Skin epidermis (tissue), 12 donors: ENCODE results near the gene TMEM109.
A peak's percentile ranks its signal among the peaks of the same experiment; 100 is the strongest.
"Not testable (repeated sequence)": the region's sequence is repeated elsewhere in the genome, so short reads cannot be mapped to it uniquely, and the experiment has no call there.

Experiments
- H3K27ac ChIP-seq, 21 experiments: fragments of 200-600 bp; sonication (generic) in 11 of 21; one replicate each; pipeline ENCODE4 v1.5.0; 2020; ENCODE audit warnings: mild to moderate bottlenecking in 3 of 21, inconsistent platforms in 2 of 21, moderate library complexity in 2 of 21
- H3K4me3 ChIP-seq, 7 experiments: fragments of 200-600 bp; sonication (generic) in 2 of 7; one replicate each; pipeline ENCODE4 v1.5.0; 2020; ENCODE audit warnings: inconsistent platforms in 2 of 7, mild to moderate bottlenecking in 2 of 7, moderate library complexity in 1 of 7

The TMEM109 gene

GRCh38 chr11:60906132-60906972, 7.6 kb upstream of the TMEM109 start, which contains the start of gene PRPF19:
TSS of gene PRPF19 (minus strand) at chr11:60906585. CDS start at chr11:60906382, 203 bp downstream.
- Histone ChIP-seq H3K27ac (peak within 1 kb of the TSS; percentile 83 to 98 (median 94)), H3K4me3 (peak within 1 kb of the TSS; percentile 66 to 100 (median 95))

- no peak overlapping the region for H3K4me3 ChIP-seq
- H3K27ac ChIP-seq, result no peak overlapping the region
These were observed 5.2 kb upstream of the TMEM109 start for GRCh38 chr11:60908803-60909202.

GRCh38 chr11:60909680-60910280, 4.2 kb upstream of the TMEM109 start:
- not testable (repeated sequence) for H3K4me3 ChIP-seq
- H3K27ac ChIP-seq, result peak overlapping the region in 3 of 21 experiments; percentile 16 to 51 (median 30)

GRCh38 chr11:60910281-60910687, 3.7 kb upstream of the TMEM109 start:
- Histone ChIP-seq H3K4me3 (no peak overlapping the region), H3K27ac (peak overlapping the region in 3 of 21 experiments; percentile 24 to 51 (median 30))

GRCh38 chr11:60910711-60911380, 3.1 kb upstream of the TMEM109 start:
- Histone ChIP-seq H3K4me3 (no peak overlapping the region), H3K27ac (peak overlapping the region in 6 of 21 experiments; percentile 4 to 91 (median 42))

- H3K27ac ChIP-seq, result peak overlapping the region in 9 of 21 experiments; percentile 44 to 96 (median 91)
- H3K4me3 ChIP-seq, result no peak overlapping the region
These were observed 1.6 kb upstream of the TMEM109 start for GRCh38 chr11:60912223-60912850.

GRCh38 chr11:60912851-60913528, 968 bp upstream of the TMEM109 start:
- no peak overlapping the region for H3K4me3 ChIP-seq
- H3K27ac ChIP-seq, result peak overlapping the region; percentile 77 to 98 (median 93)

- peak overlapping the region; percentile 63 to 82 (median 75) for H3K4me3 ChIP-seq
- H3K27ac ChIP-seq, result peak overlapping the region in 20 of 21 experiments; percentile 81 to 98 (median 93)
These were observed 782 bp downstream of the TMEM109 start for GRCh38 chr11:60914633-60915247.

GRCh38 chr11:60915248-60915914, 1.4 kb downstream of the TMEM109 start:
- peak overlapping the region in 18 of 21 experiments; percentile 22 to 98 (median 92) for H3K27ac ChIP-seq
- H3K4me3 ChIP-seq, result peak overlapping the region; percentile 63 to 82 (median 75)

GRCh38 chr11:60916669-60917206, 2.8 kb downstream of the TMEM109 start:
- Histone ChIP-seq H3K27ac (peak overlapping the region in 1 of 21 experiments; percentile 2), H3K4me3 (no peak overlapping the region)

GRCh38 chr11:60917267-60917666, 3.3 kb downstream of the TMEM109 start:
- Histone ChIP-seq H3K27ac (peak overlapping the region in 1 of 21 experiments; percentile 2), H3K4me3 (no peak overlapping the region)

- no peak overlapping the region for H3K4me3 ChIP-seq
These were observed 4.4 kb downstream of the TMEM109 start for GRCh38 chr11:60918251-60918938.

GRCh38 chr11:60918939-60919265, 4.9 kb downstream of the TMEM109 start:
- Histone ChIP-seq H3K4me3 (no peak overlapping the region), H3K27ac (no peak overlapping the region)

More at GRCh38 chr11:60918251-60918938, 4.4 kb downstream of the TMEM109 start:
- H3K27ac ChIP-seq, result no peak overlapping the region

GRCh38 chr11:60919320-60919719, 5.4 kb downstream of the TMEM109 start:
- no peak overlapping the region for H3K4me3 ChIP-seq
- no peak overlapping the region for H3K27ac ChIP-seq

- H3K27ac ChIP-seq, result no peak overlapping the region
- H3K4me3 ChIP-seq, result no peak overlapping the region
These were observed 6.0 kb downstream of the TMEM109 start for GRCh38 chr11:60919956-60920355.

- Histone ChIP-seq H3K4me3 (no peak overlapping the region), H3K27ac (no peak overlapping the region)
These were observed 7.3 kb downstream of the TMEM109 start for GRCh38 chr11:60921259-60921658.

- Histone ChIP-seq H3K27ac (no peak overlapping the region), H3K4me3 (no peak overlapping the region)
These were observed 7.9 kb downstream of the TMEM109 start for GRCh38 chr11:60921777-60922335.
